Measurements from ENCODE around the gene NOTCH1. TPM values are rescaled to one million over a fixed set of nuclear protein-coding genes. Genes with fewer than 3 reads are reported as not detected.

Gene NOTCH1
- total and polyA plus RNA-seq, 2 of the 13 experiments (the other 11 are each of a cell fraction or from before 2014, with no cell fraction given): 0.09 to 0.35 TPM

- TF ChIP-seq FIP1L1 (IDR thresholded peaks at IDR 0.05; ENCODE audit: borderline replicate concordance, insufficient read depth, low read depth, low read length) (no peak), NAIF1 (CRISPR knock-in tag; IDR thresholded peaks at IDR 0.05; ENCODE audit: borderline replicate concordance) (no peak), HIC2 (CRISPR knock-in tag; IDR thresholded peaks at IDR 0.05; ENCODE audit: low read depth) (no peak), YEATS2 (CRISPR knock-in tag; IDR thresholded peaks at IDR 0.05; ENCODE audit: borderline replicate concordance) (peak; percentile 60; the same call in 1 of the 2 replicates), DZIP1 (CRISPR knock-in tag; IDR thresholded peaks at IDR 0.05) (peak; percentile 11; the same call in 1 of the 2 replicates), TOE1 (CRISPR knock-in tag; IDR thresholded peaks at IDR 0.05) (no peak), ZFP90 (CRISPR knock-in tag; IDR thresholded peaks at IDR 0.05; ENCODE audit: borderline replicate concordance) (no peak), PHB2 (IDR thresholded peaks at IDR 0.05; ENCODE audit: partially characterized antibody) (no peak), MAX (IDR thresholded peaks at IDR 0.05) (peak; percentile 77; the same call in 1 of the 2 replicates), ZNF589 (CRISPR knock-in tag; conservative IDR thresholded peaks at IDR 0.05) (peak; percentile 50; the same call in 1 of the 2 replicates), AGO1 (IDR thresholded peaks at IDR 0.05; ENCODE audit: low read depth, low read length, poor library complexity, severe bottlenecking) (peak; percentile 40), RNF2 (conservative IDR thresholded peaks at IDR 0.05; ENCODE audit: low read depth) (0 out of 2 replicates have a peak, but pooled peaks have one; percentile 45), NFKB2 (CRISPR knock-in tag; IDR thresholded peaks at IDR 0.05; ENCODE audit: borderline replicate concordance) (peak; percentile 70; the same call in 1 of the 2 replicates), DNMT1 (CRISPR knock-in tag; IDR thresholded peaks at IDR 0.05) (0 out of 2 replicates have a peak, but pooled peaks have one; percentile 19), REPIN1 (CRISPR knock-in tag; IDR thresholded peaks at IDR 0.05; ENCODE audit: borderline replicate concordance, low read depth) (no peak), SPEN (CRISPR knock-in tag; IDR thresholded peaks at IDR 0.05; ENCODE audit: low read depth) (peak; percentile 27), ARHGAP35 (CRISPR knock-in tag; IDR thresholded peaks at IDR 0.05; ENCODE audit: borderline replicate concordance) (no peak), STAG1 (CRISPR knock-in tag; IDR thresholded peaks at IDR 0.05) (no peak), SRSF9 (IDR thresholded peaks at IDR 0.05; ENCODE audit: borderline replicate concordance, insufficient read depth, low read depth, low read length, poor library complexity, severe bottlenecking) (no peak), ZNF567 (CRISPR knock-in tag; IDR thresholded peaks at IDR 0.05; ENCODE audit: borderline replicate concordance) (no peak), HDAC1 (CRISPR knock-in tag; IDR thresholded peaks at IDR 0.05) (no peak), ZNF776 (CRISPR knock-in tag; IDR thresholded peaks at IDR 0.05) (no peak; the same call in 1 of the 2 replicates), PPARG (CRISPR knock-in tag; conservative IDR thresholded peaks at IDR 0.05) (no peak), ZNF558 (CRISPR knock-in tag; IDR thresholded peaks at IDR 0.05; ENCODE audit: borderline replicate concordance) (0 out of 2 replicates have a peak, but pooled peaks have one; percentile 47), CEBPB (IDR thresholded peaks at IDR 0.05; ENCODE audit: borderline replicate concordance, low read depth, low read length) (no peak)
Measured at GRCh38 chr9:136484153-136485048, 61.4 kb downstream of the NOTCH1 start (continued).
